ENCODE data around the gene FERMT3. TPM values are rescaled to one million over a fixed set of nuclear protein-coding genes. Genes with fewer than 3 reads are reported as not detected.
"Not testable (repeated sequence)": the region's sequence is repeated elsewhere in the genome, so short reads cannot be mapped to it uniquely, and the experiment has no call there.

Gene FERMT3
- total RNA-seq (2012; rRNA removed) = 8.6 and 9.4 TPM in 2 replicates

DNA sequence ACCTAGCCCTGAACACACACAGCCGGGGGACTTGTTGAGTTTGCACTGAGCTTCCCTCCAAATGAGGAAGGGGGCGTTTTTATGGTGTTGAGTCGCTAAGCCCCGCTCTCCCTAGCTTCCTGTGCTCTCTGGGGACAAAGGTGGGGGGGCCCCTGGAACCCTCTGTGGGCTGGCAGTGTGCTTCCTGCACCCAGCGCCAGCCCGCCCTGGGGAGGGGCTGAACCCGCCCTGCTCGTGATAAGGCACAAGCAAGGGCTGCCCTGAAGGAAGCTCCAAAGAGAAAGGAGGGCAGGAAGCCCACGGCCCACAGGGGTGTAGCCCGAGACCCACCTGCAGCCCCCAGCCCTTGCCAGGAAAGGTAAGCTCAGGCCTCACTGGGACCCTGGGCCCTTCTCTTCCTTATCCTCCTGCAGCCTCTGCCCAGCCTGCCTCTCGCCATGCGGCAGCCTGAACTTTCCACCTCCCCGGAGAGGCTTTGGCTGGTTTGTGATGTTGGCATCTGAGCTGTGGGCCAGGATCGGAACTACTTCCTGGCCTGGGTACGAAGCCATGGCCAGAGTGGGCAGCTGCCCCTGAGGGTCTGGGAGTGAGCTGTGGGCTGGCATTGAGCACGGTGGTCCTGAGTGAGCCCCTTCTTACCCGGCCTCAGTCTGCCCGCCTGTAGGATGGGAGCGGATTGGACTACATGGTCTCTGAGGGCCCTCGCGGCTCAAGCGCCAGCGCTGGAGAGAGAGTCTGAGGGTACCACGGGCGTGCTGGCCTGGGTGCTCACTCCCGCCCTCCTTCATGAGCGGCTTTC lies at the start of gene FERMT3:
Gene FERMT3 (plus strand): TSS at position 265 of the 799 bp plus-strand sequence. CDS start 644 bp downstream, outside the sequence.
- H3K27me3 ChIP-seq (ENCODE audit: control insufficient read depth, insufficient read depth, low read length) = no peaks in the 10 kb centered on the region
- peak within 1 kb of the TSS; percentile 70 for H3K4me3 ChIP-seq (ENCODE audit: low read length)
- H3K9me3 ChIP-seq (replicated peaks; ENCODE audit: low read length) = no peaks in the 10 kb centered on the region
- H3K36me3 ChIP-seq (ENCODE audit: insufficient read depth, low read length) = peaks cover 52% of the 10 kb centered on the region
- H3K4me1 ChIP-seq (ENCODE audit: control insufficient read depth, insufficient read depth, low read length) = peaks cover 47% of the 10 kb centered on the region
- H3K4me2 ChIP-seq (ENCODE audit: low read length) = peak within 1 kb of the TSS; percentile 88
- peak within 1 kb of the TSS; percentile 84 for H3K9ac ChIP-seq (ENCODE audit: low read depth, low read length)

DNA sequence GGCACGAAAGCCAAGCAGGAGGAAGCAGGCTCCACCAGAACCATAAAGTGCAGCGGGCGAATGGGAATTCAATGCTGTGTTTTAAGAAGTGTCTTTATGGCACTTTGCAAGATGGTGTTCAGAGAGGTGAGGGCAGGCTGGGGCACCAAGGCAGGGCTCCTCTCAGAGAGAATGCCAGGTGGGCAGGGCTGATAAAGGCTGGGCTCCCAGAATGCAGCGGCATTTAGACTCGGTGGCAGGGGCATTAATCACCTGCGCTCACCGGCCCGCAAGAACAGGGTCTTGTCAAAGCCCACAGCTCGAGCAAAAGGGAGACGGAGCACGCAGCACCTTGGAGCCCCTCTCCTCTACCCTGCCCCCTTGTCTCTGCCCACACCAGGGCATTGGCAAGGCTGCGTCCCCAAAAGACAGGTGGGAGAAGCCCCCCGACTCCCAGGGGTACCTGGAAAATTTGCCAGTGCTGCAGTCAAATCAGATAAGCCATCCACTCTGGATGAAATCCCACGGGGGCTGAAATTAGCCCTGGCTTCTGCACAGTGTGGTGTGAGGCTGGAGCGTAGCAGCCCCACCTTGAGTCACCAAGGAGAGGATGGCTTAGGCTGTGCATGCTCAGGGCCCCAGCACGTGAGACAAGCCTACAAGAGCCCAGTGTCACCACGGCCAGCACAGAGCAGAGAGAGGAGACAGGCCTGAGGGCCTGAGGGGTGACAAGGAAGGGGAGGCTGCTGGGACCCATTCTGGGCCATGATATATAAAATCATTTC lies 48.7 kb upstream of the FERMT3 start:
- Histone ChIP-seq H3K4me2 (ENCODE audit: low read length) (no peak overlapping the region), H3K4me3 (ENCODE audit: low read length) (no peak overlapping the region), H3K27me3 (ENCODE audit: control insufficient read depth, insufficient read depth, low read length) (peaks cover 3% of the 10 kb centered on the region), H3K9me3 (replicated peaks; ENCODE audit: low read length) (no peaks in the 10 kb centered on the region), H3K36me3 (ENCODE audit: insufficient read depth, low read length) (no peaks in the 10 kb centered on the region), H3K4me1 (ENCODE audit: control insufficient read depth, insufficient read depth, low read length) (no peaks in the 10 kb centered on the region), H3K9ac (ENCODE audit: low read depth, low read length) (no peak overlapping the region)

- H3K27me3 ChIP-seq (ENCODE audit: control insufficient read depth, insufficient read depth, low read length) = no peaks in the 10 kb centered on the region
Measured at GRCh38 chr11:64161037-64161436, 45.5 kb upstream of the FERMT3 start.

GRCh38 chr11:64162769-64163168 lies 43.8 kb upstream of the FERMT3 start:
- H3K27me3 ChIP-seq (ENCODE audit: control insufficient read depth, insufficient read depth, low read length); H3K9me3 ChIP-seq (replicated peaks; ENCODE audit: low read length): not testable (repeated sequence)

More at GRCh38 chr11:64161037-64161436, 45.5 kb upstream of the FERMT3 start:
- Histone ChIP-seq H3K9me3 (replicated peaks; ENCODE audit: low read length) (no peaks in the 10 kb centered on the region), H3K4me3 (ENCODE audit: low read length) (no peak overlapping the region), H3K9ac (ENCODE audit: low read depth, low read length) (no peak overlapping the region), H3K36me3 (ENCODE audit: insufficient read depth, low read length) (no peaks in the 10 kb centered on the region), H3K4me1 (ENCODE audit: control insufficient read depth, insufficient read depth, low read length) (peaks cover 11% of the 10 kb centered on the region), H3K4me2 (ENCODE audit: low read length) (no peak overlapping the region)

GRCh38 chr11:64163951-64164350 lies 42.6 kb upstream of the FERMT3 start:
- Histone ChIP-seq H3K36me3 (ENCODE audit: insufficient read depth, low read length) (no peaks in the 10 kb centered on the region), H3K4me2 (ENCODE audit: low read length) (peak overlapping the region; percentile 79), H3K4me3 (ENCODE audit: low read length) (no peak overlapping the region), H3K4me1 (ENCODE audit: control insufficient read depth, insufficient read depth, low read length) (peaks cover 11% of the 10 kb centered on the region), H3K27me3 (ENCODE audit: control insufficient read depth, insufficient read depth, low read length) (no peaks in the 10 kb centered on the region), H3K9ac (ENCODE audit: low read depth, low read length) (no peak overlapping the region), H3K9me3 (replicated peaks; ENCODE audit: low read length) (no peaks in the 10 kb centered on the region)

More at GRCh38 chr11:64162769-64163168, 43.8 kb upstream of the FERMT3 start:
- not testable (repeated sequence) for H3K4me2 ChIP-seq (ENCODE audit: low read length); H3K4me3 ChIP-seq (ENCODE audit: low read length); H3K36me3 ChIP-seq (ENCODE audit: insufficient read depth, low read length); H3K9ac ChIP-seq (ENCODE audit: low read depth, low read length)
- H3K4me1 ChIP-seq (ENCODE audit: control insufficient read depth, insufficient read depth, low read length) = peaks cover 11% of the 10 kb centered on the region

DNA sequence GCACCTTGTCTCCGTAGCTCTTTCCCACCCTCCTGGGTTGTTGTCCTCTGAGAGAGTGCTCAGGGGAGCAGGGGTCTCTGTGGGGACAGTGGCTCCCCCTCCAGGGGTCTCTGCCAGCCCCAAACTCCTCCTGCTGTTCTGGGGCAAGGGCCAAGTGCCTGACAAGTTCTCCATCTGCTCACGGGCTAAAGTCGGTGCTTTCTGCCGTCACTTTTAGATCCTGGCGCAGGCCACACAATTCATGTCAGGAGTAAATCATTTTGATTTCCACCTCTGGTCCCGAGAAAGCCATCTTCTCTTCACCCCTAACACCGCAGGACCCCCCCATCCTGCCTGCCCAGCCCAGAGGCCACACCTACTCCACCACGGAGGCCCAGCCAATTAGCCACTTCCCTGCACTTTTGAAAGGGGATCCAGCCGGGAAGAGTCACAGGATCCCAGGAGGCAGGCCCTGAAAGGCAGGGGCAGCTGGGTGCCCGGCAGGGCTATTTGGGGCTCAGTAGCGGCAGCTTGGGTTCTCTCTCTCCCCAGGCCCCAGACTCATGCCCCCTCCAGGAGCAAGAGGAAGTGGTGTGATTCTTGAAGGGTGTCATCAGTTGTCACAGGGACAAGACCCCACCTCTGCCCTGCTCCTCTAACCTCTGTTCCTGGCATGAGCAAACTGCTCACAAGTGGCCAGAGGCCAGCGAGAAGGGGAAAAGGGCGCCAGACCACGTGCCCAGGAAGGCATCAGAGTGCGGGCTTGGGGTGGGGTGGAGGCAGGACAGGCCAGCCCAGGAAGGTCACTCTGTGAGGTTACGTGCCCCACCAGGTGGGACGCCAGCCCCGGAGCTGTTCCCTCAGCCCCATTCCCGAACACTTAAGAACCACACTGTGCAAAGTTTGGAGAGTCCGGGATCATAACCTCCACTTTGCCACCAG lies 41.9 kb upstream of the FERMT3 start:
- peak overlapping the region; percentile 75 for H3K9ac ChIP-seq (ENCODE audit: low read depth, low read length)
- H3K9me3 ChIP-seq (replicated peaks; ENCODE audit: low read length) = no peaks in the 10 kb centered on the region
- H3K36me3 ChIP-seq (ENCODE audit: insufficient read depth, low read length) = no peaks in the 10 kb centered on the region
- H3K4me2 ChIP-seq (ENCODE audit: low read length) = peak overlapping the region; percentile 79
- H3K4me3 ChIP-seq (ENCODE audit: low read length) = peak overlapping the region; percentile 90
- peaks cover 11% of the 10 kb centered on the region for H3K4me1 ChIP-seq (ENCODE audit: control insufficient read depth, insufficient read depth, low read length)
- H3K27me3 ChIP-seq (ENCODE audit: control insufficient read depth, insufficient read depth, low read length) = no peaks in the 10 kb centered on the region

DNA sequence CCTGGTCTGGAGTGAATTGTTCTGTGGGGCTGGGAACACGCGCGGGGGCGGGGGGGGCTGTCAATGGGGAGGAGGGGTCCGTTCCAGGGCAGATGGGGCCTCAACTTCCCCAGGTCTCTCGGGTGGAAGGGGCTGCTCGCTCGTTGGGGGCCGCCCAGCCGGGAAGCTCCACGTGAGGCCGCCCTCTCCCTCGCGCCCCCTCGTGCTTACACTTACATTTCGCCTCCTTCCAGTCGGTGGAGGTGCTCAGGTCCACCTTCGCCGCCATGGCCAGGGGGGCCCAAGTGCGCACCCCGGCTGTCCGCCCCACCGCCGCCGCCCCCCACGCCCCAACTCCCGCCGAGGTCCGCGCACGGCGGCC lies 41.1 kb upstream of the FERMT3 start:
- H3K36me3 ChIP-seq (ENCODE audit: insufficient read depth, low read length) = no peaks in the 10 kb centered on the region

DNA sequence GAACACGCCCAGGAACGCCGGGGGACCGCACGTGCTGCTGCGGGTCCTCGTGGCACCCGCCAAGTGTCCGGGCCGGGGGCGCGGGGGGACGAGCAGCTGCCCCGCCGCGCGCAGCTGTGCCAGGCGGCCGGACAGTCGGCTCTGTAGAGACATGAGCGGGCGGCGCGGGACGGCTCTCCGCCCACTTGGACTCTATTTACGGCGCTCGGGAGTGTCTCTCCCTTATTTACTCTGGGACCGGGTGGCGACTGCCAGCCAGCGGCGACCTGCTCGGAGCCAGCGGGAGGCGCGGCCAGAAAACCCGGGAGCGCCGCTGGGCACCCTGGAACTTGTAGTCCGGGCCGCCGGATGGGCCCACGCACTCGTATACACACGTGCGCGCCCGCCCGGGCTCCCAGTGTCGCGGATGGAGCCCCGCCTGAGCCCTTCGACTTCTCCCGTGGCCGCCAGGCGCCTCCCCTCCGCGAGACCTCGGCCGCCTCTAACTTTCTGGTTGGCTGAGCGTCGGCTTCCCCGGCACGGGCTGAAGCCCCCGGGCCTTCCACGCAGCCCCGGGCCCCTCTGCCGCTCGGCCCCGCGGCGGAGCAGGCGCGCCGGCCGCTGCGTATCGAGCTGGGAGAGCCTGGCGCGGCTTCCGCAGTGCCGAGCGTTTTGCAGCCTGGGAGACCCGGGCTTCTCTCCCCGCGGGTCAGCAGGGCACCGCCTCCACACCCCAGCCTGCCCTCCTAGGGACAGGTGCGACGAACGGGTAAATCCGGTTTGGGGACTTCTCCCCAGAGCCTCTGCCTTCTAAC lies 40.5 kb upstream of the FERMT3 start, which contains the start of gene MACROD1:
Gene MACROD1 (minus strand): TSS at position 272 of the 794 bp plus-strand sequence. CDS start 119 bp downstream, at position 153.
- H3K9me3 ChIP-seq (replicated peaks; ENCODE audit: low read length) = no peaks in the 10 kb centered on the region
- H3K36me3 ChIP-seq (ENCODE audit: insufficient read depth, low read length) = no peaks in the 10 kb centered on the region
- H3K27me3 ChIP-seq (ENCODE audit: control insufficient read depth, insufficient read depth, low read length) = no peaks in the 10 kb centered on the region
- peak within 1 kb of the TSS; percentile 75 for H3K9ac ChIP-seq (ENCODE audit: low read depth, low read length)
- H3K4me3 ChIP-seq (ENCODE audit: low read length) = peak within 1 kb of the TSS; percentile 90
- peak within 1 kb of the TSS; percentile 79 for H3K4me2 ChIP-seq (ENCODE audit: low read length)
- peaks cover 11% of the 10 kb centered on the region for H3K4me1 ChIP-seq (ENCODE audit: control insufficient read depth, insufficient read depth, low read length)

More for the DNA sequence above, 41.1 kb upstream of the FERMT3 start:
- H3K9me3 ChIP-seq (replicated peaks; ENCODE audit: low read length) = no peaks in the 10 kb centered on the region
- H3K4me3 ChIP-seq (ENCODE audit: low read length) = peak overlapping the region; percentile 90
- H3K4me1 ChIP-seq (ENCODE audit: control insufficient read depth, insufficient read depth, low read length) = peaks cover 11% of the 10 kb centered on the region
- H3K9ac ChIP-seq (ENCODE audit: low read depth, low read length) = peak overlapping the region; percentile 75
- peak overlapping the region; percentile 79 for H3K4me2 ChIP-seq (ENCODE audit: low read length)
- no peaks in the 10 kb centered on the region for H3K27me3 ChIP-seq (ENCODE audit: control insufficient read depth, insufficient read depth, low read length)

DNA sequence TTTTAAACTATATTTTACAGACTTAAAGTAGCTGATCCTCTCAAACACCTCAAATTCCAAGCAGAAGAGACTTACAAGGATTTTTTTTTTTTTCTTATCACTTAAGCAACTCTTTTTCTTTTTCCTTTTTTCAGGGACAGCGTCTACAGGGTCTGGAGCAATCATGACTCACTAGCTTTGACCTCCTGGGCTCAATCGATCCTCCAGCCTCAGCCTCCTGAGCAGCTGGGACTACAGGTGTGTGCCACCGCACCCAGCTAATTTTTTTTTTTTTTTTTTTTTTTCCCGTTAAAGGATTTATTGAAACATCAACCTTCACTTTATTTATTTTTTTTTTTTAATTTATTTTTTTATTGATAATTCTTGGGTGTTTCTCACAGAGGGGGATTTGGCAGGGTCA lies 36.1 kb upstream of the FERMT3 start:
- peaks cover 2% of the 10 kb centered on the region for H3K36me3 ChIP-seq (ENCODE audit: insufficient read depth, low read length)
- no peaks in the 10 kb centered on the region for H3K27me3 ChIP-seq (ENCODE audit: control insufficient read depth, insufficient read depth, low read length)
- no peak overlapping the region for H3K9ac ChIP-seq (ENCODE audit: low read depth, low read length)
- H3K4me2 ChIP-seq (ENCODE audit: low read length) = no peak overlapping the region
- peaks cover 6% of the 10 kb centered on the region for H3K9me3 ChIP-seq (replicated peaks; ENCODE audit: low read length)
- H3K4me1 ChIP-seq (ENCODE audit: control insufficient read depth, insufficient read depth, low read length) = no peaks in the 10 kb centered on the region
- no peak overlapping the region for H3K4me3 ChIP-seq (ENCODE audit: low read length)

DNA sequence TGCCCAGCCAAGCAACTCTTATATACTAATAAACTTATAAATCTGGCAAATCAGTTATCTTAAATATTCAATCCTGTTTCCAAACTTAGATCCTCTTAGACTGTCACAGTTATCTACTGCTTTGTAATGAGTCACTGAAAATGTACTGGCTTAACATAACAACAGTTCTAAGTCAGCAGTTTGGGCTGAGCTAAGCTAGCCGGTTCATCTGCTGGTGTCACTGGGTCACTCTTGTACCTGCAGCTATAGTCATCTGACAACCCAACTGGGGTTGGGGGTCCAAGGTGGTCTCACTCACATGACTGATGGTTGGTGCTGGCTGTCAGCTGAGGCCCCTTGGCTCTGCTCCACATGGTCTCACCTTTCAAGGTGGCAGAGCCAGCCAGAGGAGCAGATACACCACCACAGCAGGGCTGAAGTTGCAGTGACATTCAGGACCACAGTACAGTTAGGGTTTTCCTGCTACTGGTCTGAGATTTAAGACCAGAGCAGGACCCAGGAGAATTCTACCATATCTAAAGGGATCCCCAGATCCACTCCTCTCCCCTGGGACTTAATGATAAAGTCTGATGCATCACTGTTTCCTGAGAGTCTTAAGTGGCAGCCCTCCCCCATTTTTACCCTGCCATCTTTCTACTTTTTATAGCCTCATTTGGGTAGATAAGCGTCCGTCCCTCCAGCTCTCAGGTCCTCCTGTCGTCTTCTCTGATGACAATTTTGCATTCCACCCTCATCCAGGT lies 32.7 kb upstream of the FERMT3 start:
- Histone ChIP-seq H3K4me2 (ENCODE audit: low read length) (no peak overlapping the region), H3K4me1 (ENCODE audit: control insufficient read depth, insufficient read depth, low read length) (no peaks in the 10 kb centered on the region), H3K9me3 (replicated peaks; ENCODE audit: low read length) (peaks cover 6% of the 10 kb centered on the region), H3K9ac (ENCODE audit: low read depth, low read length) (no peak overlapping the region), H3K27me3 (ENCODE audit: control insufficient read depth, insufficient read depth, low read length) (no peaks in the 10 kb centered on the region), H3K4me3 (ENCODE audit: low read length) (no peak overlapping the region), H3K36me3 (ENCODE audit: insufficient read depth, low read length) (peaks cover 2% of the 10 kb centered on the region)

Measured in skeletal muscle satellite cell (primary cell).